ENCODE data around the gene AP2B1. TPM values are rescaled to one million over a fixed set of nuclear protein-coding genes. Genes with fewer than 3 reads are reported as not detected.
A peak's percentile ranks its signal among the peaks of the same experiment; 100 is the strongest.
"Not testable (repeated sequence)": the region's sequence is repeated elsewhere in the genome, so short reads cannot be mapped to it uniquely, and the experiment has no call there.

AP2B1 gene
- total RNA-seq, 1 experiment from 2014 or later, result 130 TPM

GRCh38 chr17:35695613-35696012, 108.5 kb downstream of the AP2B1 start:
- DNase-seq (ENCODE audit: low read depth), result no peak

- no peak for DNase-seq (ENCODE audit: low read depth)
Measured at GRCh38 chr17:35698800-35699199, 111.7 kb downstream of the AP2B1 start.

GRCh38 chr17:35700150-35700549, 113.0 kb downstream of the AP2B1 start:
- DNase-seq (ENCODE audit: low read depth), result no peak

GRCh38 chr17:35701491-35701890, 114.4 kb downstream of the AP2B1 start:
- DNase-seq (ENCODE audit: low read depth), result no peak

- not testable (repeated sequence) for DNase-seq (ENCODE audit: low read depth)
Measured at GRCh38 chr17:35703308-35703707, 116.2 kb downstream of the AP2B1 start.

GRCh38 chr17:35705230-35705629, 118.1 kb downstream of the AP2B1 start:
- no peak for DNase-seq (ENCODE audit: low read depth)

GRCh38 chr17:35705705-35706104, 118.6 kb downstream of the AP2B1 start:
- no peak for DNase-seq (ENCODE audit: low read depth)

GRCh38 chr17:35708149-35708548, 121.0 kb downstream of the AP2B1 start:
- DNase-seq (ENCODE audit: low read depth), result no peak

- no peak for DNase-seq (ENCODE audit: low read depth)
Measured at GRCh38 chr17:35708951-35709350, 121.8 kb downstream of the AP2B1 start.

- DNase-seq (ENCODE audit: low read depth), result no peak
Measured at GRCh38 chr17:35709874-35710273, 122.8 kb downstream of the AP2B1 start.

GRCh38 chr17:35710950-35711349, 123.8 kb downstream of the AP2B1 start:
- no peak for DNase-seq (ENCODE audit: low read depth)

GRCh38 chr17:35713069-35713728, 126.1 kb downstream of the AP2B1 start:
- DNase-seq (ENCODE audit: low read depth), result peak; percentile 96

- DNase-seq (ENCODE audit: low read depth), result no peak
Measured at GRCh38 chr17:35714988-35715387, 127.9 kb downstream of the AP2B1 start.

- no peak for DNase-seq (ENCODE audit: low read depth)
Measured at GRCh38 chr17:35715416-35715815, 128.3 kb downstream of the AP2B1 start.

GRCh38 chr17:35716173-35716572, 129.1 kb downstream of the AP2B1 start:
- no peak for DNase-seq (ENCODE audit: low read depth)

GRCh38 chr17:35716897-35717465, 129.9 kb downstream of the AP2B1 start:
- no peak for DNase-seq (ENCODE audit: low read depth)

- DNase-seq (ENCODE audit: low read depth), result no peak
Measured at GRCh38 chr17:35717475-35717874, 130.4 kb downstream of the AP2B1 start.

GRCh38 chr17:35723735-35724134, 136.6 kb downstream of the AP2B1 start:
- no peak for DNase-seq (ENCODE audit: low read depth)

GRCh38 chr17:35725058-35725457, 137.9 kb downstream of the AP2B1 start:
- no peak for DNase-seq (ENCODE audit: low read depth)

GRCh38 chr17:35725802-35726126, 138.6 kb downstream of the AP2B1 start:
- no peak for DNase-seq (ENCODE audit: low read depth)

- peak; percentile 69 for DNase-seq (ENCODE audit: low read depth)
Measured at GRCh38 chr17:35726127-35726952, 139.2 kb downstream of the AP2B1 start.

GRCh38 chr17:35726953-35727460, 139.9 kb downstream of the AP2B1 start:
- DNase-seq (ENCODE audit: low read depth), result no peak

Data from HT1080 (cell line).